ENCODE measurements around the gene SLC30A7.
"Not testable (repeated sequence)": the region's sequence is repeated elsewhere in the genome, so short reads cannot be mapped to it uniquely, and the experiment has no call there.

Gene SLC30A7

GRCh38 chr1:100869996-100870395, 25.9 kb upstream of the SLC30A7 start:
- no peaks in the 10 kb centered on the region for H3K4me1 ChIP-seq (ENCODE audit: control insufficient read depth, insufficient read depth, low read length)
- no peaks in the 10 kb centered on the region for H3K27me3 ChIP-seq (ENCODE audit: control insufficient read depth, insufficient read depth, low read length)
- H3K36me3 ChIP-seq (ENCODE audit: control insufficient read depth, insufficient read depth, low read length): no peaks in the 10 kb centered on the region
- no peak overlapping the region for H3K4me3 ChIP-seq (ENCODE audit: low read depth, low read length)
- H3K9me3 ChIP-seq (ENCODE audit: control insufficient read depth, insufficient read depth, low read length): no peaks in the 10 kb centered on the region
- H3K9ac ChIP-seq (ENCODE audit: low read depth, low read length): no peak overlapping the region

- H3K4me1 ChIP-seq (ENCODE audit: control insufficient read depth, insufficient read depth, low read length): no peaks in the 10 kb centered on the region
- no peaks in the 10 kb centered on the region for H3K9me3 ChIP-seq (ENCODE audit: control insufficient read depth, insufficient read depth, low read length)
- no peaks in the 10 kb centered on the region for H3K36me3 ChIP-seq (ENCODE audit: control insufficient read depth, insufficient read depth, low read length)
- H3K4me3 ChIP-seq (ENCODE audit: low read depth, low read length): no peak overlapping the region
- H3K9ac ChIP-seq (ENCODE audit: low read depth, low read length): no peak overlapping the region
- no peaks in the 10 kb centered on the region for H3K27me3 ChIP-seq (ENCODE audit: control insufficient read depth, insufficient read depth, low read length)
These were observed 21.5 kb upstream of the SLC30A7 start for GRCh38 chr1:100874433-100874832.

GRCh38 chr1:100875228-100875627, 20.7 kb upstream of the SLC30A7 start:
- Histone ChIP-seq H3K9ac (ENCODE audit: low read depth, low read length) (no peak overlapping the region), H3K4me3 (ENCODE audit: low read depth, low read length) (no peak overlapping the region), H3K9me3 (ENCODE audit: control insufficient read depth, insufficient read depth, low read length) (no peaks in the 10 kb centered on the region), H3K4me1 (ENCODE audit: control insufficient read depth, insufficient read depth, low read length) (no peaks in the 10 kb centered on the region), H3K27me3 (ENCODE audit: control insufficient read depth, insufficient read depth, low read length) (no peaks in the 10 kb centered on the region), H3K36me3 (ENCODE audit: control insufficient read depth, insufficient read depth, low read length) (no peaks in the 10 kb centered on the region)

GRCh38 chr1:100876291-100876690, 19.6 kb upstream of the SLC30A7 start:
- Histone ChIP-seq H3K4me3 (ENCODE audit: low read depth, low read length) (no peak overlapping the region), H3K9ac (ENCODE audit: low read depth, low read length) (no peak overlapping the region), H3K27me3 (ENCODE audit: control insufficient read depth, insufficient read depth, low read length) (no peaks in the 10 kb centered on the region), H3K36me3 (ENCODE audit: control insufficient read depth, insufficient read depth, low read length) (no peaks in the 10 kb centered on the region), H3K4me1 (ENCODE audit: control insufficient read depth, insufficient read depth, low read length) (no peaks in the 10 kb centered on the region), H3K9me3 (ENCODE audit: control insufficient read depth, insufficient read depth, low read length) (no peaks in the 10 kb centered on the region)

GRCh38 chr1:100879422-100879821, 16.5 kb upstream of the SLC30A7 start:
- Histone ChIP-seq H3K4me1 (ENCODE audit: control insufficient read depth, insufficient read depth, low read length) (no peaks in the 10 kb centered on the region), H3K9me3 (ENCODE audit: control insufficient read depth, insufficient read depth, low read length) (no peaks in the 10 kb centered on the region), H3K4me3 (ENCODE audit: low read depth, low read length) (no peak overlapping the region), H3K27me3 (ENCODE audit: control insufficient read depth, insufficient read depth, low read length) (no peaks in the 10 kb centered on the region), H3K9ac (ENCODE audit: low read depth, low read length) (no peak overlapping the region), H3K36me3 (ENCODE audit: control insufficient read depth, insufficient read depth, low read length) (no peaks in the 10 kb centered on the region)

- no peak overlapping the region for H3K9ac ChIP-seq (ENCODE audit: low read depth, low read length)
- H3K36me3 ChIP-seq (ENCODE audit: control insufficient read depth, insufficient read depth, low read length): no peaks in the 10 kb centered on the region
- H3K4me1 ChIP-seq (ENCODE audit: control insufficient read depth, insufficient read depth, low read length): no peaks in the 10 kb centered on the region
- no peaks in the 10 kb centered on the region for H3K27me3 ChIP-seq (ENCODE audit: control insufficient read depth, insufficient read depth, low read length)
- no peaks in the 10 kb centered on the region for H3K9me3 ChIP-seq (ENCODE audit: control insufficient read depth, insufficient read depth, low read length)
- H3K4me3 ChIP-seq (ENCODE audit: low read depth, low read length): no peak overlapping the region
These were observed 14.2 kb upstream of the SLC30A7 start for GRCh38 chr1:100881687-100882086.

- no peaks in the 10 kb centered on the region for H3K9me3 ChIP-seq (ENCODE audit: control insufficient read depth, insufficient read depth, low read length)
- no peaks in the 10 kb centered on the region for H3K27me3 ChIP-seq (ENCODE audit: control insufficient read depth, insufficient read depth, low read length)
- no peaks in the 10 kb centered on the region for H3K4me1 ChIP-seq (ENCODE audit: control insufficient read depth, insufficient read depth, low read length)
- no peaks in the 10 kb centered on the region for H3K36me3 ChIP-seq (ENCODE audit: control insufficient read depth, insufficient read depth, low read length)
- no peak overlapping the region for H3K4me3 ChIP-seq (ENCODE audit: low read depth, low read length)
- H3K9ac ChIP-seq (ENCODE audit: low read depth, low read length): no peak overlapping the region
These were observed 13.2 kb upstream of the SLC30A7 start for GRCh38 chr1:100882698-100883097.

- Histone ChIP-seq H3K9ac (ENCODE audit: low read depth, low read length) (no peak overlapping the region), H3K9me3 (ENCODE audit: control insufficient read depth, insufficient read depth, low read length) (peaks cover 3% of the 10 kb centered on the region), H3K27me3 (ENCODE audit: control insufficient read depth, insufficient read depth, low read length) (no peaks in the 10 kb centered on the region), H3K4me3 (ENCODE audit: low read depth, low read length) (no peak overlapping the region), H3K36me3 (ENCODE audit: control insufficient read depth, insufficient read depth, low read length) (no peaks in the 10 kb centered on the region), H3K4me1 (ENCODE audit: control insufficient read depth, insufficient read depth, low read length) (no peaks in the 10 kb centered on the region)
These were observed 11.9 kb upstream of the SLC30A7 start for GRCh38 chr1:100883963-100884362.

- not testable (repeated sequence) for H3K9ac ChIP-seq (ENCODE audit: low read depth, low read length); H3K27me3 ChIP-seq (ENCODE audit: control insufficient read depth, insufficient read depth, low read length); H3K4me1 ChIP-seq (ENCODE audit: control insufficient read depth, insufficient read depth, low read length); H3K36me3 ChIP-seq (ENCODE audit: control insufficient read depth, insufficient read depth, low read length); H3K4me3 ChIP-seq (ENCODE audit: low read depth, low read length)
- H3K9me3 ChIP-seq (ENCODE audit: control insufficient read depth, insufficient read depth, low read length): peaks cover 16% of the 10 kb centered on the region
These were observed 6.9 kb upstream of the SLC30A7 start for GRCh38 chr1:100889007-100889406.

GRCh38 chr1:100889869-100890482, 5.9 kb upstream of the SLC30A7 start:
- H3K9me3 ChIP-seq (ENCODE audit: control insufficient read depth, insufficient read depth, low read length): peaks cover 16% of the 10 kb centered on the region
- H3K36me3 ChIP-seq (ENCODE audit: control insufficient read depth, insufficient read depth, low read length); H3K27me3 ChIP-seq (ENCODE audit: control insufficient read depth, insufficient read depth, low read length); H3K4me1 ChIP-seq (ENCODE audit: control insufficient read depth, insufficient read depth, low read length); H3K9ac ChIP-seq (ENCODE audit: low read depth, low read length); H3K4me3 ChIP-seq (ENCODE audit: low read depth, low read length): not testable (repeated sequence)

GRCh38 chr1:100891380-100891779, 4.5 kb upstream of the SLC30A7 start:
- Histone ChIP-seq H3K9ac (ENCODE audit: low read depth, low read length) (no peak overlapping the region), H3K4me3 (ENCODE audit: low read depth, low read length) (no peak overlapping the region), H3K4me1 (ENCODE audit: control insufficient read depth, insufficient read depth, low read length) (no peaks in the 10 kb centered on the region), H3K27me3 (ENCODE audit: control insufficient read depth, insufficient read depth, low read length) (no peaks in the 10 kb centered on the region), H3K36me3 (ENCODE audit: control insufficient read depth, insufficient read depth, low read length) (peaks cover 2% of the 10 kb centered on the region), H3K9me3 (ENCODE audit: control insufficient read depth, insufficient read depth, low read length) (peaks cover 16% of the 10 kb centered on the region)

GRCh38 chr1:100892554-100892953, 3.3 kb upstream of the SLC30A7 start:
- Histone ChIP-seq H3K4me3 (ENCODE audit: low read depth, low read length) (no peak overlapping the region), H3K9me3 (ENCODE audit: control insufficient read depth, insufficient read depth, low read length) (peaks cover 16% of the 10 kb centered on the region), H3K9ac (ENCODE audit: low read depth, low read length) (no peak overlapping the region), H3K27me3 (ENCODE audit: control insufficient read depth, insufficient read depth, low read length) (no peaks in the 10 kb centered on the region), H3K4me1 (ENCODE audit: control insufficient read depth, insufficient read depth, low read length) (no peaks in the 10 kb centered on the region), H3K36me3 (ENCODE audit: control insufficient read depth, insufficient read depth, low read length) (peaks cover 2% of the 10 kb centered on the region)
